WTC11 (cell line): ENCODE measurements around the gene PALMD. TPM values are rescaled to one million over a fixed set of nuclear protein-coding genes. Genes with fewer than 3 reads are reported as not detected.

Source experiments
- ATAC-seq: fragments of 200-7000 bp; cut with Tn5 transposase; 2 replicates; pipeline ENCODE4 v1.10.0; 2021; ENCODE audit warnings: mild to moderate bottlenecking, moderate library complexity
- CTCF ChIA-PET: fragments of 300-600 bp; sonication (Branson Sonifier 250); formaldehyde crosslinking; loops from one replicate; lab custom pipeline; 2021; ENCODE audit warnings: antibody characterized with exemption; lab: Charles Lee
- POLR2A ChIA-PET: fragments of 350-600 bp; sonication (Branson Sonifier 250); formaldehyde crosslinking; loops from one replicate; lab custom pipeline; 2021; ENCODE audit warnings: antibody characterized with exemption; lab: Charles Lee
- DNase-seq: peaks from one replicate; pipeline ENCODE4 v3.0.0; 2021; ENCODE audit warnings: low spot score
- H3K27ac Mint-ChIP-seq: 2 replicates; pipeline ENCODE4 v1.8.0; 2021; ENCODE audit warnings: mixed read lengths
- H3K27me3 Mint-ChIP-seq: 2 replicates; pipeline ENCODE4 v1.8.0; 2021; ENCODE audit warnings: low read depth, mild to moderate bottlenecking, moderate library complexity, mixed read lengths
- H3K36me3 Mint-ChIP-seq: 2 replicates; pipeline ENCODE4 v1.8.0; 2021; ENCODE audit warnings: mixed read lengths
- H3K4me1 Mint-ChIP-seq: 2 replicates; pipeline ENCODE4 v1.8.0; 2022; ENCODE audit warnings: mixed read lengths
- H3K4me3 Mint-ChIP-seq: 2 replicates; pipeline ENCODE4 v1.8.0; 2021; ENCODE audit warnings: mild to moderate bottlenecking, moderate library complexity, mixed read lengths
- H3K9me3 Mint-ChIP-seq: 2 replicates; pipeline ENCODE4 v1.8.0; 2021; ENCODE audit warnings: mixed read lengths
- CREB1 ChIP-seq: sonication (generic); formaldehyde crosslinking; IDR thresholded peaks from 2 replicates; pipeline ENCODE4 v1.8.0; 2023; ENCODE audit warnings: mild to moderate bottlenecking, missing genetic modification reagents
- CREM ChIP-seq: sonication (generic); formaldehyde crosslinking; IDR thresholded peaks from 2 replicates; pipeline ENCODE4 v1.8.1; 2022; ENCODE audit warnings: mild to moderate bottlenecking, missing genetic modification reagents, moderate library complexity
- EMX1 ChIP-seq: fragments of 250-450 bp; sonication (Bioruptor Pico); IDR thresholded peaks from 2 replicates; pipeline ENCODE4 v1.8.0; 2021; ENCODE audit warnings: mild to moderate bottlenecking
- ESRRA ChIP-seq: sonication (generic); formaldehyde crosslinking; IDR thresholded peaks from 2 replicates; pipeline ENCODE4 v1.8.1; 2022; ENCODE audit warnings: mild to moderate bottlenecking, missing genetic modification reagents, borderline replicate concordance
- FOXJ3 ChIP-seq: sonication (generic); formaldehyde crosslinking; IDR thresholded peaks from 2 replicates; pipeline ENCODE4 v1.9.0; 2021; ENCODE audit warnings: missing genetic modification reagents, mild to moderate bottlenecking, borderline replicate concordance
- OVOL2 ChIP-seq: fragments of 250-450 bp; sonication (Bioruptor Pico); IDR thresholded peaks from 2 replicates; pipeline ENCODE4 v1.9.0; 2021; ENCODE audit warnings: mild to moderate bottlenecking, borderline replicate concordance
- PRRX2 ChIP-seq: fragments of 250-450 bp; sonication (Bioruptor Pico); IDR thresholded peaks from 2 replicates; pipeline ENCODE4 v1.8.0; 2021; ENCODE audit warnings: mild to moderate bottlenecking
- SMAD3 ChIP-seq: sonication (generic); formaldehyde crosslinking; IDR thresholded peaks from 2 replicates; pipeline ENCODE4 v1.8.0; 2022; ENCODE audit warnings: missing genetic modification reagents, mild to moderate bottlenecking, borderline replicate concordance
- SMAD4 ChIP-seq: sonication (generic); formaldehyde crosslinking; IDR thresholded peaks from 2 replicates; pipeline ENCODE4 v1.8.0; 2022; ENCODE audit warnings: mild to moderate bottlenecking, missing genetic modification reagents
- TEAD4 ChIP-seq: sonication (generic); formaldehyde crosslinking; IDR thresholded peaks from 2 replicates; pipeline ENCODE4 v1.8.0; 2022; ENCODE audit warnings: mild to moderate bottlenecking, missing genetic modification reagents
- TP53 ChIP-seq: sonication (generic); formaldehyde crosslinking; IDR thresholded peaks from 2 replicates; pipeline ENCODE4 v1.8.1; 2023; ENCODE audit warnings: mild to moderate bottlenecking, missing genetic modification reagents
- ZBTB21 ChIP-seq: sonication (generic); formaldehyde crosslinking; IDR thresholded peaks from 2 replicates; pipeline ENCODE4 v1.8.1; 2023; ENCODE audit warnings: mild to moderate bottlenecking, missing genetic modification reagents, borderline replicate concordance
- ZNF219 ChIP-seq: sonication (generic); formaldehyde crosslinking; IDR thresholded peaks from 2 replicates; pipeline ENCODE4 v1.8.0; 2023; ENCODE audit warnings: missing genetic modification reagents, mild to moderate bottlenecking, borderline replicate concordance
- ZNF317 ChIP-seq: sonication (generic); formaldehyde crosslinking; IDR thresholded peaks from 2 replicates; pipeline ENCODE4 v1.8.1; 2023; ENCODE audit warnings: low read depth, mild to moderate bottlenecking, moderate library complexity, missing genetic modification reagents, borderline replicate concordance
- ZNF416 ChIP-seq: fragments of 250-450 bp; sonication (Bioruptor Pico); IDR thresholded peaks from 2 replicates; pipeline ENCODE4 v1.9.0; 2021; ENCODE audit warnings: mild to moderate bottlenecking, inconsistent platforms
- total RNA-seq: library from RNA; stranded (reverse); gene quantifications from 3 replicates; pipeline ENCODE4 v1.2.3, GENCODE V29; 2021
- TF ChIP-seq, protein P1 (sequence below): sonication (generic); formaldehyde crosslinking; IDR thresholded peaks from 2 replicates; pipeline ENCODE4 v1.8.0; 2022; ENCODE audit warnings: mild to moderate bottlenecking, missing genetic modification reagents
- TF ChIP-seq, protein P2 (sequence below): sonication (generic); formaldehyde crosslinking; IDR thresholded peaks from 2 replicates; pipeline ENCODE4 v1.8.0; 2022; ENCODE audit warnings: mild to moderate bottlenecking, missing genetic modification reagents
- TF ChIP-seq, protein P3 (sequence below): sonication (generic); formaldehyde crosslinking; IDR thresholded peaks from 2 replicates; pipeline ENCODE4 v1.8.1; 2023; ENCODE audit warnings: mild to moderate bottlenecking, missing genetic modification reagents, borderline replicate concordance
- TF ChIP-seq, protein P4 (sequence below): sonication (generic); formaldehyde crosslinking; IDR thresholded peaks from 2 replicates; pipeline ENCODE4 v1.8.0; 2023; ENCODE audit warnings: mild to moderate bottlenecking, missing genetic modification reagents
- TF ChIP-seq, protein P5 (sequence below): fragments of 250-450 bp; sonication (Bioruptor Pico); conservative IDR thresholded peaks from 2 replicates; pipeline ENCODE4 v1.9.0; 2021; ENCODE audit warnings: mild to moderate bottlenecking
- TF ChIP-seq, protein P6 (sequence below): sonication (generic); formaldehyde crosslinking; IDR thresholded peaks from 2 replicates; pipeline ENCODE4 v1.8.1; 2022; ENCODE audit warnings: mild to moderate bottlenecking, moderate library complexity, missing genetic modification reagents
- TF ChIP-seq, protein P7 (sequence below): sonication (generic); formaldehyde crosslinking; IDR thresholded peaks from 2 replicates; pipeline ENCODE4 v1.8.1; 2023; ENCODE audit warnings: mild to moderate bottlenecking, missing genetic modification reagents

The PALMD gene
- total RNA-seq, 1 experiment from 2014 or later, result 0.07 TPM

DNA sequence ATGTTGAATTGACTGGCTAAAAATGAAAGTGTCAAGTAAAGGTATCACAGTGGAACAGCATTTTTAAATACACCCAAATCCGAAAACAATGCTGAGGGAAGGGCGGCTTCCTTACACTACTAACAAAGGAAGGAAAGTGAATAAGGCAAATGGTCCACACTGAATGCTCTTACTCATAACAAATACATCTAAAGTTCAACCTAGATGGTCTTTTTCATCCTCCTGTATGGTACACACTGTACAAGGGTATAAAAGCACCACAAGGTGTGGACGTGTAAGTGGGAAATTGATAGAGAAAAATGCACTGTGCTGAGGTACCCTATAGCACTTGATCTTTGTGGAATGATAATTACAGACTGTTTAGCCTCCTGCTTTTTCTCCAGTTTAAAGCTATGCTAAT is 7.1 kb upstream of the PALMD start:
- Mint-ChIP-seq H3K27me3 (no peaks in the 10 kb centered on the region), H3K4me3 (no peak overlapping the region), H3K9me3 (no peaks in the 10 kb centered on the region)
- TF ChIP-seq, protein P1, sequence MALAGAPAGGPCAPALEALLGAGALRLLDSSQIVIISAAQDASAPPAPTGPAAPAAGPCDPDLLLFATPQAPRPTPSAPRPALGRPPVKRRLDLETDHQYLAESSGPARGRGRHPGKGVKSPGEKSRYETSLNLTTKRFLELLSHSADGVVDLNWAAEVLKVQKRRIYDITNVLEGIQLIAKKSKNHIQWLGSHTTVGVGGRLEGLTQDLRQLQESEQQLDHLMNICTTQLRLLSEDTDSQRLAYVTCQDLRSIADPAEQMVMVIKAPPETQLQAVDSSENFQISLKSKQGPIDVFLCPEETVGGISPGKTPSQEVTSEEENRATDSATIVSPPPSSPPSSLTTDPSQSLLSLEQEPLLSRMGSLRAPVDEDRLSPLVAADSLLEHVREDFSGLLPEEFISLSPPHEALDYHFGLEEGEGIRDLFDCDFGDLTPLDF (CRISPR knock-in tag), result no peak
- TF ChIP-seq, protein P2, sequence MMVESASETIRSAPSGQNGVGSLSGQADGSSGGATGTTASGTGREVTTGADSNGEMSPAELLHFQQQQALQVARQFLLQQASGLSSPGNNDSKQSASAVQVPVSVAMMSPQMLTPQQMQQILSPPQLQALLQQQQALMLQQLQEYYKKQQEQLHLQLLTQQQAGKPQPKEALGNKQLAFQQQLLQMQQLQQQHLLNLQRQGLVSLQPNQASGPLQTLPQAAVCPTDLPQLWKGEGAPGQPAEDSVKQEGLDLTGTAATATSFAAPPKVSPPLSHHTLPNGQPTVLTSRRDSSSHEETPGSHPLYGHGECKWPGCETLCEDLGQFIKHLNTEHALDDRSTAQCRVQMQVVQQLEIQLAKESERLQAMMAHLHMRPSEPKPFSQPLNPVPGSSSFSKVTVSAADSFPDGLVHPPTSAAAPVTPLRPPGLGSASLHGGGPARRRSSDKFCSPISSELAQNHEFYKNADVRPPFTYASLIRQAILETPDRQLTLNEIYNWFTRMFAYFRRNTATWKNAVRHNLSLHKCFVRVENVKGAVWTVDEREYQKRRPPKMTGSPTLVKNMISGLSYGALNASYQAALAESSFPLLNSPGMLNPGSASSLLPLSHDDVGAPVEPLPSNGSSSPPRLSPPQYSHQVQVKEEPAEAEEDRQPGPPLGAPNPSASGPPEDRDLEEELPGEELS (CRISPR knock-in tag), result no peak
- TF ChIP-seq, protein P3, sequence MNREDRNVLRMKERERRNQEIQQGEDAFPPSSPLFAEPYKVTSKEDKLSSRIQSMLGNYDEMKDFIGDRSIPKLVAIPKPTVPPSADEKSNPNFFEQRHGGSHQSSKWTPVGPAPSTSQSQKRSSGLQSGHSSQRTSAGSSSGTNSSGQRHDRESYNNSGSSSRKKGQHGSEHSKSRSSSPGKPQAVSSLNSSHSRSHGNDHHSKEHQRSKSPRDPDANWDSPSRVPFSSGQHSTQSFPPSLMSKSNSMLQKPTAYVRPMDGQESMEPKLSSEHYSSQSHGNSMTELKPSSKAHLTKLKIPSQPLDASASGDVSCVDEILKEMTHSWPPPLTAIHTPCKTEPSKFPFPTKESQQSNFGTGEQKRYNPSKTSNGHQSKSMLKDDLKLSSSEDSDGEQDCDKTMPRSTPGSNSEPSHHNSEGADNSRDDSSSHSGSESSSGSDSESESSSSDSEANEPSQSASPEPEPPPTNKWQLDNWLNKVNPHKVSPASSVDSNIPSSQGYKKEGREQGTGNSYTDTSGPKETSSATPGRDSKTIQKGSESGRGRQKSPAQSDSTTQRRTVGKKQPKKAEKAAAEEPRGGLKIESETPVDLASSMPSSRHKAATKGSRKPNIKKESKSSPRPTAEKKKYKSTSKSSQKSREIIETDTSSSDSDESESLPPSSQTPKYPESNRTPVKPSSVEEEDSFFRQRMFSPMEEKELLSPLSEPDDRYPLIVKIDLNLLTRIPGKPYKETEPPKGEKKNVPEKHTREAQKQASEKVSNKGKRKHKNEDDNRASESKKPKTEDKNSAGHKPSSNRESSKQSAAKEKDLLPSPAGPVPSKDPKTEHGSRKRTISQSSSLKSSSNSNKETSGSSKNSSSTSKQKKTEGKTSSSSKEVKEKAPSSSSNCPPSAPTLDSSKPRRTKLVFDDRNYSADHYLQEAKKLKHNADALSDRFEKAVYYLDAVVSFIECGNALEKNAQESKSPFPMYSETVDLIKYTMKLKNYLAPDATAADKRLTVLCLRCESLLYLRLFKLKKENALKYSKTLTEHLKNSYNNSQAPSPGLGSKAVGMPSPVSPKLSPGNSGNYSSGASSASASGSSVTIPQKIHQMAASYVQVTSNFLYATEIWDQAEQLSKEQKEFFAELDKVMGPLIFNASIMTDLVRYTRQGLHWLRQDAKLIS (CRISPR knock-in tag), result no peak
- no peak for TF ChIP-seq ZNF317 (CRISPR knock-in tag)
- no peak for TF ChIP-seq TP53 (CRISPR knock-in tag)
- TF ChIP-seq PRRX2 (CRISPR knock-in tag), result no peak
- no peak for TF ChIP-seq SMAD3
- TF ChIP-seq SMAD4 (CRISPR knock-in tag), result no peak
- no peak for TF ChIP-seq EMX1 (CRISPR knock-in tag)
- TF ChIP-seq, protein P4, sequence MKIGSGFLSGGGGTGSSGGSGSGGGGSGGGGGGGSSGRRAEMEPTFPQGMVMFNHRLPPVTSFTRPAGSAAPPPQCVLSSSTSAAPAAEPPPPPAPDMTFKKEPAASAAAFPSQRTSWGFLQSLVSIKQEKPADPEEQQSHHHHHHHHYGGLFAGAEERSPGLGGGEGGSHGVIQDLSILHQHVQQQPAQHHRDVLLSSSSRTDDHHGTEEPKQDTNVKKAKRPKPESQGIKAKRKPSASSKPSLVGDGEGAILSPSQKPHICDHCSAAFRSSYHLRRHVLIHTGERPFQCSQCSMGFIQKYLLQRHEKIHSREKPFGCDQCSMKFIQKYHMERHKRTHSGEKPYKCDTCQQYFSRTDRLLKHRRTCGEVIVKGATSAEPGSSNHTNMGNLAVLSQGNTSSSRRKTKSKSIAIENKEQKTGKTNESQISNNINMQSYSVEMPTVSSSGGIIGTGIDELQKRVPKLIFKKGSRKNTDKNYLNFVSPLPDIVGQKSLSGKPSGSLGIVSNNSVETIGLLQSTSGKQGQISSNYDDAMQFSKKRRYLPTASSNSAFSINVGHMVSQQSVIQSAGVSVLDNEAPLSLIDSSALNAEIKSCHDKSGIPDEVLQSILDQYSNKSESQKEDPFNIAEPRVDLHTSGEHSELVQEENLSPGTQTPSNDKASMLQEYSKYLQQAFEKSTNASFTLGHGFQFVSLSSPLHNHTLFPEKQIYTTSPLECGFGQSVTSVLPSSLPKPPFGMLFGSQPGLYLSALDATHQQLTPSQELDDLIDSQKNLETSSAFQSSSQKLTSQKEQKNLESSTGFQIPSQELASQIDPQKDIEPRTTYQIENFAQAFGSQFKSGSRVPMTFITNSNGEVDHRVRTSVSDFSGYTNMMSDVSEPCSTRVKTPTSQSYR (CRISPR knock-in tag), result no peak
- TF ChIP-seq CREM, result no peak
- no peak for TF ChIP-seq OVOL2 (CRISPR knock-in tag)
- TF ChIP-seq, protein P5, sequence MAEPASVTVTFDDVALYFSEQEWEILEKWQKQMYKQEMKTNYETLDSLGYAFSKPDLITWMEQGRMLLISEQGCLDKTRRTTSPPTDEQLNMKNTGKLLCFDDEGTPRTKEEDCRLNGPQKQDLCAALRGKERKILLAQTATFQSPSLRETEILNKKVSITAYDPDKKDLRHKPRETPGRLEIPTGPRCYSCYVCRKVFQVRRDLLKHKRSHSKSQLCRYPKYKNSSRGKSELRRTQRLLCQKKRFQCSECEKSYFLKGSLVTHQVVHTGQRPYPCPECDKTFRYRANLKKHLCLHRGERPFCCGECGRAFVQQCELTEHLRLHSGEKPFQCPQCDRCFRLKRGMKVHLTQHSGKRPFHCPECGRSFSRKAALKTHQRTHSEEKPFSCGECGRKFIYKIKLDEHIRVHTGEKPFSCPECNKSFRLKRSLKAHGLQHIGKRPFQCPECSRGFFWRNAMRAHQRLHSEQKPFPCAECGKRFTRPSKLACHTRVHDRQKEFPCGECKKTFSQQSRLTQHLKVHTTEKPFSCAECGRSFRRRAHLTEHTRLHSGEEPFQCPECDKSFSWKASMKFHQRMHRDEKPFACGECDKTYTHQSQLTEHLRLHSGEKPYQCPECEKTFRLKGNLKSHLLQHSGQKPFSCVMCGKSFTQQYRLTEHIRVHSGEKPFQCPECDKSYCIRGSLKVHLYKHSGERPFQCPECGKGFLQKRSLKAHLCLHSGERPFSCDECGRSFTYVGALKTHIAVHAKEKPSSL, result no peak
- no peak for TF ChIP-seq ESRRA (CRISPR knock-in tag)
- TF ChIP-seq, all 79 proteins: peak for 0
- no peak for ATAC-seq
- H3K27ac Mint-ChIP-seq, result no peak overlapping the region
- no peaks in the 10 kb centered on the region for H3K36me3 Mint-ChIP-seq
- ChIA-PET POLR2A (no interaction called here), CTCF (no interaction called here)
- peaks cover 11% of the 10 kb centered on the region for H3K4me1 Mint-ChIP-seq
- no peak for DNase-seq

DNA sequence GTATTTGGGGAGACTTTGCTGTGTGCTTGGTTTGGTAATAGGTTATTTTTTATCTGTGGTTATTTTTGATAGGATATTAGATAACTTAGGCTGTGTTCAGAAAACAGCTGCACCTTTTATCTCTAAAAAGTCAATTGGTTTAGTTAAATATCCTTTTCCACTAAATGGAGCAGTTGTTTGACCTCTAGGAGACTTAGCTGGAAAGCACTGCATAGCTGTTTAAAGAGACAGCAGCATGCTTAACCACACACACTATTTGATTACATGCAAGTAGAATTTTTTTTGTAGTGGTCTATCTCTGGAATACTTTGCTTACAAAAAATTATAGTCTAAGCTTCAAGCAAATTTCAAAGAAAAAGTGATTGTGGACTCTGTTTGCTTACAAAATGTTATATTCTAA is 6.5 kb upstream of the PALMD start:
- ATAC-seq (no peak), DNase-seq (no peak)
- ChIA-PET POLR2A (no interaction called here), CTCF (no interaction called here)
- Mint-ChIP-seq H3K36me3 (no peaks in the 10 kb centered on the region), H3K4me1 (peaks cover 11% of the 10 kb centered on the region), H3K27me3 (no peaks in the 10 kb centered on the region), H3K9me3 (no peaks in the 10 kb centered on the region), H3K4me3 (no peak overlapping the region), H3K27ac (no peak overlapping the region)
- TF ChIP-seq ZNF219 (CRISPR knock-in tag), result no peak
- TF ChIP-seq, protein P6, sequence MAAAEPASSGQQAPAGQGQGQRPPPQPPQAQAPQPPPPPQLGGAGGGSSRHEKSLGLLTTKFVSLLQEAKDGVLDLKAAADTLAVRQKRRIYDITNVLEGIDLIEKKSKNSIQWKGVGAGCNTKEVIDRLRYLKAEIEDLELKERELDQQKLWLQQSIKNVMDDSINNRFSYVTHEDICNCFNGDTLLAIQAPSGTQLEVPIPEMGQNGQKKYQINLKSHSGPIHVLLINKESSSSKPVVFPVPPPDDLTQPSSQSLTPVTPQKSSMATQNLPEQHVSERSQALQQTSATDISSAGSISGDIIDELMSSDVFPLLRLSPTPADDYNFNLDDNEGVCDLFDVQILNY, result no peak
- TF ChIP-seq ZBTB21, result no peak
- TF ChIP-seq, protein P7, sequence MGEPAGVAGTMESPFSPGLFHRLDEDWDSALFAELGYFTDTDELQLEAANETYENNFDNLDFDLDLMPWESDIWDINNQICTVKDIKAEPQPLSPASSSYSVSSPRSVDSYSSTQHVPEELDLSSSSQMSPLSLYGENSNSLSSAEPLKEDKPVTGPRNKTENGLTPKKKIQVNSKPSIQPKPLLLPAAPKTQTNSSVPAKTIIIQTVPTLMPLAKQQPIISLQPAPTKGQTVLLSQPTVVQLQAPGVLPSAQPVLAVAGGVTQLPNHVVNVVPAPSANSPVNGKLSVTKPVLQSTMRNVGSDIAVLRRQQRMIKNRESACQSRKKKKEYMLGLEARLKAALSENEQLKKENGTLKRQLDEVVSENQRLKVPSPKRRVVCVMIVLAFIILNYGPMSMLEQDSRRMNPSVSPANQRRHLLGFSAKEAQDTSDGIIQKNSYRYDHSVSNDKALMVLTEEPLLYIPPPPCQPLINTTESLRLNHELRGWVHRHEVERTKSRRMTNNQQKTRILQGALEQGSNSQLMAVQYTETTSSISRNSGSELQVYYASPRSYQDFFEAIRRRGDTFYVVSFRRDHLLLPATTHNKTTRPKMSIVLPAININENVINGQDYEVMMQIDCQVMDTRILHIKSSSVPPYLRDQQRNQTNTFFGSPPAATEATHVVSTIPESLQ (CRISPR knock-in tag), result no peak
- TF ChIP-seq TEAD4, result no peak
- no peak for TF ChIP-seq ZNF416 (CRISPR knock-in tag)
- TF ChIP-seq FOXJ3 (CRISPR knock-in tag), result no peak
- no peak for TF ChIP-seq CREB1 (CRISPR knock-in tag)
